Lung (tissue), 12 donors: ENCODE data around the gene SSC5D. TPM values are rescaled to one million over a fixed set of nuclear protein-coding genes. Genes with fewer than 3 reads are reported as not detected.

Experiments used
- ATAC-seq: fragments of 200-7000 bp; cut with Tn5 transposase; one replicate; pipeline ENCODE4 v1.9.1; 2020; ENCODE audit warnings: moderate number of reproducible peaks; ENCODE audit not compliant: insufficient read depth, low FRiP score
- DNase-seq, 3 donors: peaks; one replicate each; pipeline ENCODE4 v3.0.0-alpha.2; 2013 to 2017
- H3K27ac ChIP-seq, 2 donors: one replicate each; pipeline ENCODE4 v1.5.1; 2013; ENCODE audit warnings: mild to moderate bottlenecking in 2 of 2, moderate library complexity in 2 of 2, control low read depth in 1 of 2, inconsistent platforms in 1 of 2, low read depth in 1 of 2, low read length in 1 of 2
- H3K27me3 ChIP-seq, 3 donors: one replicate each; pipeline ENCODE4 v1.5.1; 2013; ENCODE audit warnings: low read length in 2 of 3; ENCODE audit not compliant: control insufficient read depth in 3 of 3, insufficient read depth in 3 of 3
- H3K36me3 ChIP-seq, 4 donors: one replicate each; pipeline ENCODE4 v1.5.1; 2013; ENCODE audit warnings: low read length in 4 of 4, mild to moderate bottlenecking in 1 of 4, moderate library complexity in 1 of 4; ENCODE audit not compliant: control insufficient read depth in 4 of 4, insufficient read depth in 4 of 4
- H3K4me1 ChIP-seq, 5 donors: one replicate each; pipeline ENCODE4 v1.5.1; 2013; ENCODE audit warnings: low read length in 5 of 5, mild to moderate bottlenecking in 2 of 5, moderate library complexity in 1 of 5; ENCODE audit not compliant: control insufficient read depth in 5 of 5, insufficient read depth in 5 of 5
- H3K4me3 ChIP-seq: one replicate; pipeline ENCODE4 v1.5.1; 2013; ENCODE audit warnings: mild to moderate bottlenecking, control low read depth, moderate library complexity
- H3K9ac ChIP-seq, 2 donors: one replicate each; pipeline ENCODE4 v1.5.1; 2013; ENCODE audit warnings: low read length in 2 of 2, control low read depth in 1 of 2; ENCODE audit not compliant: insufficient read depth in 1 of 2
- H3K9me3 ChIP-seq, 4 donors: one replicate each; pipeline ENCODE4 v1.5.1; 2013; ENCODE audit warnings: low read length in 3 of 4, mild to moderate bottlenecking in 1 of 4, moderate library complexity in 1 of 4; ENCODE audit not compliant: control insufficient read depth in 4 of 4, insufficient read depth in 3 of 4
- CTCF ChIP-seq: IDR thresholded peaks from 2 replicates; pipeline ENCODE4 v1.5.1; 2012; ENCODE audit warnings: mild to moderate bottlenecking; ENCODE audit errors: control extremely low read depth, extremely low read depth
- WGBS, 2 donors: extraction: QIAGEN DNeasy Blood & Tissue Kit; methylation state at CpG; one replicate each; pipeline ENCODE4 v1.1.7; 2013; 5-methylcytosine and 5-hydroxymethylcytosine counted together
- polyA plus RNA-seq, 2 donors: library from polyadenylated mRNA; stranded (reverse); fragments of 200-250 nt; gene quantifications; one replicate each; pipeline ENCODE4 v1.2.1, GENCODE V29; 2013
- total RNA-seq, 2 donors: library from RNA; depleted of rRNA in 1 of 2; stranded (reverse); fragments of >200 nt in 1 of 2; gene quantifications; one replicate each; pipeline ENCODE4 v1.2.1, GENCODE V29; 2014 to 2021
- donor health status: control.
- donor health status: control.
- donor health status: Bipolar disorder and iron deficiency.
- donor health status: healthy.
- donor health status: DM: yes; HTN: yes; CAD: no.

The SSC5D gene
- total and polyA plus RNA-seq, 4 donors, result 0.66 to 8.4 (median 4.4) TPM

GRCh38 chr19:55478364-55478763, 9.9 kb upstream of the SSC5D start:
- peaks cover 0 to 14% (median 4%) of the 10 kb centered on the region in 5 donors for H3K4me1 ChIP-seq
- ATAC-seq, result no peak

GRCh38 chr19:55479045-55479444, 9.2 kb upstream of the SSC5D start:
- Histone ChIP-seq H3K36me3 (peaks cover 0 to 26% (median 1%) of the 10 kb centered on the region in 4 donors), H3K9ac (no peak overlapping the region), H3K4me1 (peaks cover 0 to 14% (median 4%) of the 10 kb centered on the region in 5 donors), H3K9me3 (no peaks in the 10 kb centered on the region), H3K27me3 (no peaks in the 10 kb centered on the region), H3K27ac (no peak overlapping the region), H3K4me3 (no peak overlapping the region)
- WGBS, 2 donors, result 84 to 89% methylated on average over 17 of the region's 17 CpGs
- TF ChIP-seq CTCF, result no peak
- no peak for DNase-seq
- no peak for ATAC-seq

More at GRCh38 chr19:55478364-55478763, 9.9 kb upstream of the SSC5D start:
- no peak overlapping the region for H3K4me3 ChIP-seq
- H3K27ac ChIP-seq, result no peak overlapping the region
- TF ChIP-seq CTCF, result no peak
- no peaks in the 10 kb centered on the region for H3K27me3 ChIP-seq
- DNase-seq, result no peak
- peaks cover 0 to 21% (median 1%) of the 10 kb centered on the region in 4 donors for H3K36me3 ChIP-seq
- WGBS, 2 donors, result 89 to 92% methylated on average over 12 of the region's 12 CpGs
- no peaks in the 10 kb centered on the region for H3K9me3 ChIP-seq
- H3K9ac ChIP-seq, result no peak overlapping the region

GRCh38 chr19:55479451-55480230, 8.6 kb upstream of the SSC5D start:
- no peak for DNase-seq
- H3K27ac ChIP-seq, result no peak overlapping the region

More at GRCh38 chr19:55479451-55480230, 8.6 kb upstream of the SSC5D start:
- H3K27me3 ChIP-seq, result no peaks in the 10 kb centered on the region
- ATAC-seq, result no peak
- no peaks in the 10 kb centered on the region for H3K9me3 ChIP-seq
- no peak overlapping the region for H3K4me3 ChIP-seq
- H3K4me1 ChIP-seq, result peaks cover 0 to 20% (median 6%) of the 10 kb centered on the region in 5 donors
- H3K36me3 ChIP-seq, result peaks cover 0 to 26% (median 1%) of the 10 kb centered on the region in 4 donors
- TF ChIP-seq CTCF, result no peak
- 66 to 84% methylated on average over 15 of the region's 15 CpGs for WGBS, 2 donors
- H3K9ac ChIP-seq, result no peak overlapping the region
